Hepatocyte (in vitro differentiated cells): Measurements from ENCODE around the gene VWA5A. TPM values are rescaled to one million over a fixed set of nuclear protein-coding genes. Genes with fewer than 3 reads are reported as not detected.

Experiments used
- DNase-seq: peaks from one replicate; pipeline ENCODE4 v3.0.0-alpha.2; 2016; ENCODE audit warnings: low spot score
- H2AFZ ChIP-seq: fragments of 200-600 bp; sonication (generic); 2 replicates; pipeline ENCODE4 v1.6.0; 2016; ENCODE audit warnings: antibody characterized with exemption, mild to moderate bottlenecking
- H3K27ac ChIP-seq: fragments of 200-600 bp; sonication (generic); 2 replicates; pipeline ENCODE4 v1.5.1; 2016; ENCODE audit warnings: mild to moderate bottlenecking
- H3K27me3 ChIP-seq: fragments of 200-600 bp; sonication (generic); 2 replicates; pipeline ENCODE4 v1.6.1; 2016
- H3K36me3 ChIP-seq: fragments of 200-600 bp; sonication (generic); replicated peaks from 2 replicates; pipeline ENCODE4 v1.5.1; 2016; ENCODE audit warnings: low read depth; ENCODE audit not compliant: insufficient read depth
- H3K4me1 ChIP-seq: fragments of 200-600 bp; sonication (generic); 2 replicates; pipeline ENCODE4 v1.5.1; 2016; ENCODE audit warnings: mild to moderate bottlenecking, moderate library complexity; ENCODE audit not compliant: insufficient read depth
- H3K4me2 ChIP-seq: fragments of 200-600 bp; sonication (generic); 2 replicates; pipeline ENCODE4 v1.6.0; 2016
- H3K4me3 ChIP-seq: fragments of 200-600 bp; sonication (generic); 2 replicates; pipeline ENCODE4 v1.5.1; 2016; ENCODE audit warnings: mild to moderate bottlenecking
- H3K79me2 ChIP-seq: fragments of 200-600 bp; sonication (generic); 2 replicates; pipeline ENCODE4 v1.6.0; 2017; ENCODE audit warnings: mild to moderate bottlenecking
- H3K9me2 ChIP-seq: fragments of 200-600 bp; sonication (generic); replicated peaks from 2 replicates; pipeline ENCODE4 v1.6.0; 2017; ENCODE audit warnings: mild to moderate bottlenecking; ENCODE audit not compliant: insufficient read depth
- H3K9me3 ChIP-seq: fragments of 200-600 bp; sonication (generic); 2 replicates; pipeline ENCODE4 v1.5.1; 2016; ENCODE audit warnings: low read depth, mild to moderate bottlenecking
- H4K20me1 ChIP-seq: fragments of 200-600 bp; sonication (generic); 2 replicates; pipeline ENCODE4 v1.6.0; 2016; ENCODE audit warnings: mild to moderate bottlenecking; ENCODE audit not compliant: insufficient read depth, poor library complexity, severe bottlenecking
- EZH2 ChIP-seq: fragments of 200-600 bp; sonication (generic); IDR thresholded peaks from 2 replicates; pipeline ENCODE4 v1.6.1; 2016; ENCODE audit warnings: antibody characterized with exemption, mild to moderate bottlenecking, borderline replicate concordance
- EZH2phosphoT487 ChIP-seq: fragments of 200-600 bp; sonication (generic); IDR thresholded peaks from one replicate; pipeline ENCODE4 v1.6.1; 2018; ENCODE audit warnings: antibody characterized with exemption, mild to moderate bottlenecking, low read depth, moderate library complexity; ENCODE audit not compliant: unreplicated experiment, severe bottlenecking
- WGBS: methylation state at CpG from one replicate; pipeline ENCODE4 v1.1.6; 2016; ENCODE audit warnings: low lambda C conversion rate; ENCODE audit errors: missing lambda C conversion rate; 5-methylcytosine and 5-hydroxymethylcytosine counted together
- polyA plus RNA-seq: library from polyadenylated mRNA; unstranded; fragments of >200 nt; fragmentation: Nextera tagmentation; extraction: Ambion mirVana; gene quantifications from 2 replicates; pipeline ENCODE4 v1.2.1, GENCODE V29; 2016
- total RNA-seq: library from RNA; depleted of rRNA; stranded (reverse); fragments of >200 nt; gene quantifications from 2 replicates; pipeline ENCODE4 v1.2.3, GENCODE V29; 2014
- TF ChIP-seq, protein P1 (sequence below): fragments of 200-600 bp; sonication (generic); IDR thresholded peaks from 2 replicates; pipeline ENCODE4 v1.5.1; 2016; ENCODE audit warnings: antibody characterized with exemption, mild to moderate bottlenecking; ENCODE audit not compliant: poor library complexity

Gene VWA5A
- total and polyA plus RNA-seq, 2 experiments from 2014 or later, result 21.6 to 26.3 TPM

DNA sequence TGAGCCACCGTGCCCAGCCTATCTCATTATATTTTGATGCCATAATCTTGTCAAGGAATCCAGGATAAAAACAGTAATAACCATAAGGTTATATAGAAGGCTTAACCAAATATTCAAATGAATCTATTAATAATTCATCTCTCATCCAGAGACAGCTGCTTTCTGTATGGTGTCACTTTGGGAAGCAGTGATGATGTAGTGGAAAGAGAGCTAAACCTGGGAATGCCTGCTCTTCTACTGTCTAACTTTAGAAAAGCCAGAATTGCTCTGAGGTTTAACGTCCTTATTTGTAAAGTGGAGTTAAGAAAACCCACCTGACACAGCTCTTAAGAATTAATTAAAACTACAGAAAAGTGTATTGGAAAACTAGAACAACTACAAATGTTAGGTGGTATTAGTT is 38.6 kb downstream of the VWA5A start:
- Histone ChIP-seq H3K27ac (no peak overlapping the region), H3K9me3 (no peaks in the 10 kb centered on the region), H3K27me3 (peaks cover 7% of the 10 kb centered on the region), H4K20me1 (no peaks in the 10 kb centered on the region), H3K4me1 (no peaks in the 10 kb centered on the region), H3K9me2 (no peaks in the 10 kb centered on the region), H3K4me3 (no peak overlapping the region), H3K4me2 (no peak overlapping the region), H3K36me3 (no peaks in the 10 kb centered on the region), H2AFZ (no peak overlapping the region), H3K79me2 (no peaks in the 10 kb centered on the region)
- TF ChIP-seq EZH2 (no peak), EZH2phosphoT487 (no peak)
- TF ChIP-seq, protein P1, sequence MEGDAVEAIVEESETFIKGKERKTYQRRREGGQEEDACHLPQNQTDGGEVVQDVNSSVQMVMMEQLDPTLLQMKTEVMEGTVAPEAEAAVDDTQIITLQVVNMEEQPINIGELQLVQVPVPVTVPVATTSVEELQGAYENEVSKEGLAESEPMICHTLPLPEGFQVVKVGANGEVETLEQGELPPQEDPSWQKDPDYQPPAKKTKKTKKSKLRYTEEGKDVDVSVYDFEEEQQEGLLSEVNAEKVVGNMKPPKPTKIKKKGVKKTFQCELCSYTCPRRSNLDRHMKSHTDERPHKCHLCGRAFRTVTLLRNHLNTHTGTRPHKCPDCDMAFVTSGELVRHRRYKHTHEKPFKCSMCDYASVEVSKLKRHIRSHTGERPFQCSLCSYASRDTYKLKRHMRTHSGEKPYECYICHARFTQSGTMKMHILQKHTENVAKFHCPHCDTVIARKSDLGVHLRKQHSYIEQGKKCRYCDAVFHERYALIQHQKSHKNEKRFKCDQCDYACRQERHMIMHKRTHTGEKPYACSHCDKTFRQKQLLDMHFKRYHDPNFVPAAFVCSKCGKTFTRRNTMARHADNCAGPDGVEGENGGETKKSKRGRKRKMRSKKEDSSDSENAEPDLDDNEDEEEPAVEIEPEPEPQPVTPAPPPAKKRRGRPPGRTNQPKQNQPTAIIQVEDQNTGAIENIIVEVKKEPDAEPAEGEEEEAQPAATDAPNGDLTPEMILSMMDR, result no peak
- 65% methylated on average over 2 of the region's 2 CpGs for WGBS
- DNase-seq, result no peak

DNA sequence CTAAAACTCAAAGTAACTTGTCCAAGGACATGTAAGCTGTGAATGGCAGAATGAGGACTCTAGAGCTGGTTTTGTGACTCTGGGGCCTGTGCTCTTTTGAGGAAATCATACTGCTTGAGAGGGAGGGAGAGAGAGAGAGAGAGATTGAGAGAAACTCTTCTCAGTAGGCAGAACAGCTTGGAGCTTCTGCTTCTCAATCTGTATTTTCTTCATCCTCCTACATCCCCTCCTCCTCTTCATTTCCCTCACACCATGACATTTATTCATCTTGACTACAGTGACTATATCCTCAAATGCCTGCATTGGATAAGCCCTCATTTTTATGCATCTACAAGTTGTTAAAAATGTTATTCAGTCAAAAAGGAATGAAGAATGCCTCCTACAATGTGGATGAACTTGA is 44.2 kb downstream of the VWA5A start:
- no peak overlapping the region for H3K27ac ChIP-seq
- no peaks in the 10 kb centered on the region for H3K9me2 ChIP-seq
- H3K79me2 ChIP-seq, result no peaks in the 10 kb centered on the region
- DNase-seq, result no peak
- H2AFZ ChIP-seq, result no peak overlapping the region
- no peaks in the 10 kb centered on the region for H3K9me3 ChIP-seq
- peaks cover 7% of the 10 kb centered on the region for H3K27me3 ChIP-seq
- H4K20me1 ChIP-seq, result no peaks in the 10 kb centered on the region
- H3K4me3 ChIP-seq, result no peak overlapping the region
- H3K4me2 ChIP-seq, result no peak overlapping the region
- TF ChIP-seq EZH2 (no peak), EZH2phosphoT487 (no peak)
- TF ChIP-seq, protein P1, result no peak
- H3K4me1 ChIP-seq, result no peaks in the 10 kb centered on the region
- no peaks in the 10 kb centered on the region for H3K36me3 ChIP-seq

DNA sequence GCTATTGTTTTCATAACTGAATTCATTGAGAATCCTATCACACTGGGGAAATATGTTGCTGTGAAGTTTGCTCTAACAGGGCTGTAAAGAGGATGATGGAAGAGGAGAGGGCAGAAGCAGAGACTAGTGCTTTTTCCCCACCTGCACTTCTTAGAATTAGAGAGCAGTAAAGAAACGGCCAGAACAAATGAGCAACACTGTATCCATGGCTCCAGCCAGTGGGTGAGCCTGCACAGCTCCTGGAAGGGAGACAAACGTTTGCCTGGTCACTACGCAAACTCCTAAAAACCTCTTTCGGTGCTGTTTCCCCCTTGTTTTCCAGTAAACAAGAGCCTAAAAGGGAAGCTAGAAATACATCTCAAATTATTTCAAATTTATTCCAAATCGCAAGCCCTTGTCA is 45.7 kb downstream of the VWA5A start:
- Histone ChIP-seq H3K9me2 (no peaks in the 10 kb centered on the region), H3K79me2 (no peaks in the 10 kb centered on the region), H3K4me3 (no peak overlapping the region), H3K9me3 (no peaks in the 10 kb centered on the region), H4K20me1 (no peaks in the 10 kb centered on the region), H3K27me3 (no peaks in the 10 kb centered on the region), H3K36me3 (no peaks in the 10 kb centered on the region), H3K4me2 (no peak overlapping the region), H3K27ac (no peak overlapping the region), H2AFZ (no peak overlapping the region), H3K4me1 (no peaks in the 10 kb centered on the region)
- TF ChIP-seq, protein P1, result no peak
- TF ChIP-seq EZH2phosphoT487 (no peak), EZH2 (no peak)
- 83% methylated on average over 5 of the region's 5 CpGs for WGBS
- no peak for DNase-seq

DNA sequence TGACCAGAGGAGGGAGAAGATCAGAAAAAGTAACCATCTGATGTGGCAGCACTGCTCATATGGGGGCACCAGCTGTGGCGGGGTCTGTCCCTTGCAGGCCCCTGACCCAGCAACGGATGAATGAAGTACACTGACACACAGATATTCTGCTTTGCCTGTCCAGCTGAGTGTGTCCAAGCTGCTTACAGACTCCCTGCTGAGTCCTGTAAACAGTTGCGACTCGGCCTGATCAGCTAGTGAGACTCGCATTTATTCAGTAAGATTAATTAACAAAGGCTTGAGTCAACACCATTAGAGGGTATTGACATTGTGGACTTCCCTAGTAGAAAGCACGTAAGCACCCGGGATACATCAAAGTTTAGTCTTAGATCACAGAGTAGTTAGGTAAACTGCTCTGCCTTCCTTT is 52.6 kb downstream of the VWA5A start:
- Histone ChIP-seq H3K9me3 (no peaks in the 10 kb centered on the region), H3K27me3 (no peaks in the 10 kb centered on the region), H3K36me3 (no peaks in the 10 kb centered on the region), H3K4me2 (no peak overlapping the region), H3K27ac (no peak overlapping the region), H2AFZ (no peak overlapping the region), H3K9me2 (no peaks in the 10 kb centered on the region), H3K4me3 (no peak overlapping the region), H3K4me1 (no peaks in the 10 kb centered on the region), H4K20me1 (no peaks in the 10 kb centered on the region), H3K79me2 (no peaks in the 10 kb centered on the region)
- no peak for DNase-seq
- 38% methylated on average over 7 of the region's 7 CpGs for WGBS
- no peak for TF ChIP-seq EZH2phosphoT487
- TF ChIP-seq, protein P1, result no peak
